Glomerular visceral epithelial cell (primary cell): ENCODE results near the gene TCEANC.
A peak's percentile ranks its signal among the peaks of the same experiment; 100 is the strongest.
"Not testable (repeated sequence)": the region's sequence is repeated elsewhere in the genome, so short reads cannot be mapped to it uniquely, and the experiment has no call there.

Source experiments
- DNase-seq: peaks from one replicate; pipeline ENCODE4 v3.0.0-alpha.2; 2016; ENCODE audit errors: extremely low spot score

Gene TCEANC

GRCh38 chrX:13658602-13659001 is 5.7 kb downstream of the TCEANC start:
- DNase-seq, result peak; percentile 38

GRCh38 chrX:13659063-13659462 is 6.1 kb downstream of the TCEANC start:
- DNase-seq, result peak; percentile 2

GRCh38 chrX:13661735-13662288 is 8.9 kb downstream of the TCEANC start:
- no peak for DNase-seq

GRCh38 chrX:13662355-13662791 is 9.4 kb downstream of the TCEANC start:
- no peak for DNase-seq

GRCh38 chrX:13664020-13664419 is 11.1 kb downstream of the TCEANC start:
- DNase-seq, result no peak

GRCh38 chrX:13666836-13667235 is 13.9 kb downstream of the TCEANC start:
- no peak for DNase-seq

- no peak for DNase-seq
These were observed 15.0 kb downstream of the TCEANC start for GRCh38 chrX:13667919-13668318.

GRCh38 chrX:13669246-13669737 is 16.4 kb downstream of the TCEANC start:
- DNase-seq, result peak; percentile 92

GRCh38 chrX:13669755-13670154 is 16.8 kb downstream of the TCEANC start:
- not testable (repeated sequence) for DNase-seq

- no peak for DNase-seq
These were observed 17.3 kb downstream of the TCEANC start for GRCh38 chrX:13670197-13670596.

GRCh38 chrX:13673016-13673415 is 20.1 kb downstream of the TCEANC start:
- DNase-seq, result no peak

GRCh38 chrX:13676885-13677284 is 23.9 kb downstream of the TCEANC start:
- DNase-seq, result no peak

GRCh38 chrX:13679700-13680099 is 26.8 kb downstream of the TCEANC start:
- not testable (repeated sequence) for DNase-seq

- DNase-seq, result no peak
These were observed 28.7 kb downstream of the TCEANC start for GRCh38 chrX:13681595-13681994.

GRCh38 chrX:13684361-13684760 is 31.4 kb downstream of the TCEANC start:
- no peak for DNase-seq

- DNase-seq, result peak; percentile 14
These were observed 32.3 kb downstream of the TCEANC start for GRCh38 chrX:13685126-13685763.

GRCh38 chrX:13687203-13687602 is 34.3 kb downstream of the TCEANC start:
- no peak for DNase-seq

- no peak for DNase-seq
These were observed 35.5 kb downstream of the TCEANC start for GRCh38 chrX:13688384-13688957.

- DNase-seq, result peak; percentile 77
These were observed 36.2 kb downstream of the TCEANC start, which contains the start of gene RAB9A for GRCh38 chrX:13688958-13689740. Gene RAB9A (plus strand): TSS chrX:13689128. CDS start chrX:13708747, 19,619 bp downstream.

GRCh38 chrX:13689741-13690211 is 36.8 kb downstream of the TCEANC start:
- no peak for DNase-seq

GRCh38 chrX:13690836-13691235 is 37.9 kb downstream of the TCEANC start:
- no peak for DNase-seq

GRCh38 chrX:13691841-13692371 is 39.0 kb downstream of the TCEANC start:
- DNase-seq, result peak; percentile 38
